NCI-H526 treated with DMSO at 0.1 percent for 48 hours (cell line): ENCODE measurements around the gene RNF175.

Experiments used
- DNase-seq: peaks from one replicate; lab custom pipeline; 2025; lab: John Stamatoyannopoulos, UW

The RNF175 gene

DNA sequence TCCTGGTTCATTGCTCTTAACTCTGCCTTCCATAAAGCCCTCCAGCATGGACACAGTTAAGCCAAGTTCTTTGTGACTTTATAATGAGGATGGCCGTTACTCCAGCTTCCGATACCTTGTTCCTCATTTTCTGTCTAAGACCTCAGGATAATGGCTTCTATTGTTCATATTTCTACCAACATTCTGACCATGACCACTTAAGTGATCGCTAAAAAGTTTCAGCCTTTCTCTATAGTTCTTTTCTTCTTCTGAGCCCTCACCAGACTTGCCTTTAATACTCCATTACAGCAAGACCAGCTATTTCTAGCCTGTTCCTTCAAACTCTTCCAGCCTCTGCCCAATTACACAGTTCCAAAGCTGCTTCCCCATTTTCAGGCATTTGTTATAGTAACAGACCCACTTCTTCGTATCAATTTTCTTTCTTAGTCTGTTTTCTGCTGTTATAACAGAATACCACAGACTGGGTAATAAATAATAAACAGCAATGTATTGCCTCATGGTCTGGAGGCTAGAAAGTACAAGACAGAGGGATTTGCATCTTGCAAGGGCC lies 12.3 kb downstream of the RNF175 start:
- DNase-seq, result no peak

DNA sequence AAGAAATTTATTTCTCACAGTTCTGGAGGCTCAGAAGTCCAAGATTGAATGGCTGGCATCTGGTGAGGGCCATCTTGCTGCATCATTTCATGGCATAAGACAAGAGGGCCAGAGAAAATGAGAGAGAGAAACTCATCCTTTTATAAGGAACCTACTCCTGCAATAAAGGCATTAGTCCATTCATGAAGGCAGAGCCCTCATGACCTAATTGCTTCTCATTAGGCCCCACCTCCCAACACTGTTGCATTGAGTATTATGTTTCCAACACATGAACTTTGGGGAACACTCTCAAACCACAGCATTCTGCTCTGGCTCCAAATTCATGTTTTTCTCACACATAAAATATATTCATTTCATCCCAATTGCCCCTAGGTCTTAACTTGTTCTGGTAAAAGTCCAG lies 14.2 kb downstream of the RNF175 start:
- no peak for DNase-seq

DNA sequence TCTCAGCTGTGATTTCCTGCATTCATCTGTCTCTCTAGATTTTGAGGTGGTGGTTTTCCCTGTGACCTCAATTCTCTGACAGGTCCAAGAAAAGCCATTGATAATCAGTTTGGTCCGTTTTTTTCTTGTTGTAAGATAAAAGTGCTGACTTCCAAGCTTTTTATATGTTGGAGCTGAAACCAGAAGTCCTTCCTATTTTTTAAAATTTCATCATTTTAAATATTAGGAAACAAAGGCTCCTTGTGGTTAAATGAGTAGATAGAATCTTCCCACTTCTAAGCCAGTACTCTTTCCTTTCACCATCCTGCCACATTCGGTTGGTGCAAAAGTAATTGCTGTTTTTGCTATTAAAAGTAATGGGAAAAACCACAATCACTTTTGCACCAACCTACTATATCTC lies 18.3 kb downstream of the RNF175 start:
- no peak for DNase-seq

DNA sequence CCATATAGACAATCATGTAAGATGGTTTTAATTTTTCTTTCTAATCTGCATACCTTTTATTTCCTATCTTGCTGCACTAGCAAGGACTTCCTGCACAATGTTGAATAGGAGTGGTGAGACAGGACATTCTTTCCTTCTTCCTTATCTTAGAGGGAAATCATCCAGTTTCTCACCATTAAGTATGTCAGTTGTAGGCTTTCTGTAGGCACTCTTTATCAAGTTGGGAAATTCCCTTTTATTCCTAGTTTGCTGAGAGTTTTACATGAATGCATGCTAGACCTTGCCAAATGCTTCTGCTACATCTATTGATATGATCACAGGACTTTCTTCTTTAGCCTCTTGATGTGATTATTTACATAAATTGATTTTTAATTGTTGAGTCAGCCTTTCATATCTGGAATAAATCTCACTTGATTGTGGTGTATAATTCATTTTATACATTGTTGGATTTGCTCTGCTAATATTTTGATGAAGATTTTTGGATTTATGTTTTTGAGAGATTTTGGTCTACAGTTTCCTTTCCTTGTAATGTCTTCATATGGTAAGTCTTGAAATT lies 23.8 kb downstream of the RNF175 start:
- no peak for DNase-seq

DNA sequence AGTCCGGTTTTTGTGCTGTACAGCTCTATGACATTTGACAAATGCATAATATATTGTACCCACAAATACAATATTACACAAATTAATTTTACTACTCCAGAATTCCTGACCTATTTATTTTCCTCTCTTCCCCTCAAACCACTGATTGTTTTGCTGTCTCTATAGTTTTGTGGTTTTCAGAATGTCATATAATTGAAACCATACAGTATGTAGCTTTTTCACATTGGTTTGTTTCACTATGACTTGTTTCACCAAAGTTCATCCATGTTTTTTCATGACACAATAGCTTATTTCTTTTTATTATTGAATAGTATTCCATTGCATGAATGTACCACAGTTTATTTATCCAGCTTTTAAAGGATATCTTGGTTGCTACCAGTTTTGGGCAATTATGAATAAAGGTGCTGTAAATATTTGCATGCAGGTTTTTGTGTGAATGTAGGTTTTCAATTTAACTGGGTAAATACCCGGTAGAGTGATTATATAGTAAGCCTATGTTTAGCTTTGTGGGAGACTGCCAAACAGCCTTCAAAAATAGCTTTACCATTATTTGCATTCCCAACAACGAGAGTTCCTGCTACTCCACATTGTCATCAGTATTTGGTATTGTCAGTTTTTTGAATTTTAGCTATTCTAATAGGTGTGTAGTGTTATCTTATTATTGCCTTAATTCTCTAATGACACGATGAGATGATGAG lies 25.9 kb downstream of the RNF175 start:
- DNase-seq, result peak; percentile 64

DNA sequence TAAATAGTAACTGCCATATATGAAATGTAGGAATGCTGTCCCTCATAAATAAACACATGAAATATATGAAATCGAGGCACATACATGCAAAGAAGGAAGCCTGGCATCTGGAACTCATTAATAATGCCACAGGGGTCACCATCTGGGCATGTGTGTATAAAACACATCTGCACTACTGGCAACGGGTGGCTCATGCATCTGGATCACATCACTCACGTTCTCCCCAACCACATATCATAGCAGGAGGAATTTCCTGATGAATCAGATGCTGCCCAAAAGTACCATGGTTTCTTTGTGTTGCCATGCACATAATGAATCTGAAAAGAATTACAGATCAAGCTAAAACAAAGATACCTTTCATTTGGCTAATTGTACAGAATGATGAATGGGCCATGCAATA lies 28.6 kb downstream of the RNF175 start:
- DNase-seq, result no peak

DNA sequence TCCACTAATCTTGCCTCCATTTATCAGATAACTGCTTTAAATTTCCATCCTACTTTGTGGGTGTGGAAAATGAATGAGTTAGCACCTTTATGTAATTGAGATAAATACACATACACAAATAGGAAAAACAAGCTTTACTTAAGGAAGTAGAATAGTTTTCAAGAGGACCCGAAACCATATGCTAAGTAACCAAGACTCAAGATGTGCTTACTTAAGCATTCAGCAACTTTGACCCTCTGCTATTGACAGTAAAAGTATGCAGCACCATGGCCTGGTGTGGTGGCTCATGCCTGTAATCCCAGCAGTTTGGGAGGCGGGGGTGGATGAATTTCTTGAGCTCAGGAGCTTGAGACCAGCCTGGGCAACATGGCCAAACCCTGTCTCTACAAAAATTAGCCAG lies 29.9 kb downstream of the RNF175 start:
- no peak for DNase-seq

DNA sequence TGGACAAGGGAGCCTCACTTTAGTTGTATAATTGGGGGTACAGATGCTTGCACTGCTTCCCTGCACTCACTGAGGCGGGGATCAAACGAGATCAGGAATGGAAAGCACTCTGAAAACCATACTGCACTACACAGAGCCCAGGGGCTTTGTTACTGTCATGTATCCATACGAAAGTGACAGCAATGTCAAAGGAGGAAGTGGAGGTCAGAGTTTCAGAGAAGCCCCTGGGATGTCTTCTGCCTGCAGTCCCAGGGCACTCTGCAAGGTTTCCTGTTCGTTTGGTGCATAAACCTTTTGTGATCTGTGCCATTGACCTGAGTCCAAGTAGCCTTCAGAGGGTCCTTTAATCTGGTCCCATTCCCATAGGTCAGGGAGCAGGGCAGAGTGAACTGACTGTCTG lies 31.2 kb downstream of the RNF175 start:
- DNase-seq, result no peak

DNA sequence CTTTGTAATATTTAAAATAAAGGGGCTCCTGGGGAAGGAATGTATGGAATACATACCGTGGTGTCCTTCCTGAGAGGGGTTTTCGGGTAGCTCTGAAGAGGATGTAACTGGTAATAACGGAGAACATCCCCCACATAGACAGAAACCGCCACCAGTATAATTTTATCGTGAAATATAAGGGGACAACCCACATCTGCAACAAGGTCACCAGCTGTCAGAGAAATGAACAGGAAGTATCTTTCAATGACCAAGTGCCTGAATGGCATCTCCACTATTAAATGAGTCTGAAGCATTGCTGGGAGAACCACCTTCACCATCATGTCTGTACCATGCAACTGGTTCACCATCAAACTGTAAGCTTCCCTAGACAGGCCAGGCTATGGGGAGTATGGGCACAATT lies 31.7 kb downstream of the RNF175 start:
- DNase-seq, result no peak

DNA sequence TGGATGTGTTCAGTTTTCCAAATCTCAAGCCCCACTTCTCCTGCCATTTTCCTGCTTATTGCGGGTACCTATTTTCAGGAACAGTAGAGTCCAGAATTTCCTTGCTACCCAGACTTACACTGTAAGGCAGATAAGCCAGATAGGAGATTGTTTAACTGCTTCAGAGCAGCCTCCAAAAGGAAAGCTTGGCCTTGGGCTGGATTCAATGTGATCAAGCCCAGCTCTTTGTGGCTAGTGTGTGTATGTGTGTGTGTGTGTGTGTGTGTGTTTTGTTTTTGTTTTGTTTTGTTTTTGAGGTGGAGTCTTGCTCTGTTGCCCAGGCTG lies 34.0 kb downstream of the RNF175 start:
- DNase-seq, result no peak

DNA sequence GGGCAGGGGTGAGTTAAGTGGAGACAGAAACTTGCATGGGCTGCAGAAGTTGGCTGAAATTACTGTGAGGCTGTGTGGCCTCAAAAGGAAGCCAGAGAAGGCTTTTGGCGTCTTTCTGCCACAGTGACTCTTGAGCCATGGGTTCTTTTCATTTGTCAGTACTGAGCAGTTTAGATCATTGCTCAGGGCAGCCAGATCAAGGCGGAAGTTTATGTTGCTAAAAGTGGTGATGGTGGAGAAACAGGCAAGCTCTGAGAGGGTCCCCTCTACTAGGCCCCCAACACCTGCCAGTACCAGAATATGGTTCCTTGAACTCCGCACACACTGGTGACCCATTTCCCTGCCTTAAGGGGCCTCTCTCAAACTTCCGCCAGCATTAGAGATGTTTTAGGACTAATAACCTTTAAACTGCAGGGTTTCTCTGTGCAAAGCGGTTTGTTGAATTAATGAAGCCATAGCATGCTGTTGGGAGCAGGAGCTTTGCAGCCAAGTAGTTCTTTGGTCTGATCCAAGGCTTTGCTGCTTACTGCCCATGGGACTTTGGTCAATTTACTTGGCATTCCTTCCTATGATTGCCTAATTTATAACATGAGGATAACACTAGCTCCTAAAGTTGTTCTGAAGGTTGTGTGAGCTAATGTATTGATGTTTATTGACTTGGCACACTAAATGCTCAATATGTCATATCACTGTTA lies 34.5 kb downstream of the RNF175 start:
- DNase-seq, result no peak

DNA sequence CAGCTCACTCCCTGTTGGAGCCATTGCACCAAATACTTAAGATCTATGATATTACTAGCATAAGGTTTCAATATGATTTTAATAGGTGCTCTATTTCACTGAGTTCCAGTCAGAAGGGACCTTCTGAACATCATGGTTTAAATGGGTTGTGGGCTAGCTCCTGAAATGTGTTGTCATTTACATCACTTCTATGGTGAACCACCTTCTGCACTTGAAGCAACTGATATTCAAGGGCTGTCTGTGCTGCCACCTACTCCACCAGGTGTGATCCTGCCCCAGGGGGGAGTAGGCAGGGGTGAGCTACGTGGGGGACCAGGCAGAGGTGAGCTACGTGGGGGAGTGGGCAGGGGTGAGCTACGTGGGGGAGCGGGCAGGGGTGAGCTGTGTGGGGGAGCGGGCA lies 35.2 kb downstream of the RNF175 start:
- no peak for DNase-seq

DNA sequence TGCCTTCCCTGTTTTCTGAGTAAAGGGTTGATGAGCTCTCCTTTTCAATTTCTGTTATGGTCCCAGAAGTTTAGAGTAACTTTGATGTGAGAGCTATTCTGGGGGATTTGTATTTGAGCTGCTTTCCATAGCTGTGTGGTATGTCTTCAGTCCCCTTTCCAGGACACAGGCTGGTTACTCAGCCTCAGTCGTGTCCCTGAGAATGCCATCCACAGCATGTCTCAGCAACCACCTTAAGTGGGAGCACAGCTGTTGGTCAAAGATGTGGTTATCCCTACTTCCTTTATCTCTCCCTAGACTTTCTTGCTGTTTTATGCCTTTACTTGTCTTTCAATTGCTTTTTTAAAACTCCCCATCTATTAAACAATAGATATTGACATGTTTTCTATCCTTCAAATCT lies 37.8 kb downstream of the RNF175 start:
- no peak for DNase-seq

DNA sequence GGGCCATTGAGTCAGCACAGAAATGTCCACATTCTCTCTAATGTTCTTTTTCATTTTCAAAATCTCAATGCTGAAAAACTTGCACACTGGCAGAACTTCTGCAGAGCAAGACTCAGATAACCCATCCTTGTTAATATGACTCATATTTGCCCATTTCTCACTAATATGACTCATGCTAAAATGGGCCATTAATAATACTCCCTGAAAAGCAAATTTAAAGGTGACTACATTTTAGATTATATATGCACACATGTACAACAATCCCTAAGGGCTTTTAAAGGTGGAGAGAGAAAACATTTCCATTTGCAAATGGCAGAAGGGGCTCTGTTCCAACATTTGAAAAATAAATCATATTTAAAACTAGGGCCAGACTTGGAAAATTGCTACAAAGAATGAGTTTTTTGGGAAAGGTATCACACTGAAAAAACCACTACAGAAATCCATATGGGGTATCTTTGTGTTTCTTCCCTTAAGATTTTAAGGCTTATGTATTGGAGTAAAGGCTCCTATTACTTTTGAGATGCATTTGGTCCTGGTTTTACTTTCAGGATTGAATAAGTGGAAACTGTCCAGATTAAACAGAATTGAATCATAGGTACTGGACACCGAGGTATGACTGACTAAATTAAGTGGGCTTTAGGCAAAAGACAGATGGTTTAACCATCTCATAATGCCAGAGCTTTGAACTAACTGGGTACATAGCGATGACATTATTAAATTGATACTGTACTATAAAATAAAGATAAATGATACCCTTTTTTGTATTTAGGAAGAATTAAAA lies 45.8 kb downstream of the RNF175 start:
- DNase-seq, result no peak

DNA sequence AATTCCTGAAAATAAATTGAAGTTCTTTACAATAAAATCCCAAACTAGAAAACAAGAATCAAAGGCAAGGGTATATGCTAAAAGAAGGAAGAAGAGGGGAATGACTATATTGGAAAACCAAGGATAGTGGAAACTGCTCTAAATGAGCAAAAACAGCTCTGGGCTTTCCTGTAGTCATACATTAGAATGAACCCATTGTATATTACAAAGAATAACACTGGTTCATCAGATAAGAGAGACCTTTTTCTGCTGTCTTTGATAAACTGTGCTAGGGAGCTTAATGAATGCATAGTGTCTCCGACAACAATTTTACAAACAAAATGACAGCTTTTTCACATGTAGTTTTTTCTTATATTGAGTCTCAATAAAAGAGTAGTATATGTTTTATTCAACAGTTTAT lies 49.1 kb downstream of the RNF175 start:
- no peak for DNase-seq

DNA sequence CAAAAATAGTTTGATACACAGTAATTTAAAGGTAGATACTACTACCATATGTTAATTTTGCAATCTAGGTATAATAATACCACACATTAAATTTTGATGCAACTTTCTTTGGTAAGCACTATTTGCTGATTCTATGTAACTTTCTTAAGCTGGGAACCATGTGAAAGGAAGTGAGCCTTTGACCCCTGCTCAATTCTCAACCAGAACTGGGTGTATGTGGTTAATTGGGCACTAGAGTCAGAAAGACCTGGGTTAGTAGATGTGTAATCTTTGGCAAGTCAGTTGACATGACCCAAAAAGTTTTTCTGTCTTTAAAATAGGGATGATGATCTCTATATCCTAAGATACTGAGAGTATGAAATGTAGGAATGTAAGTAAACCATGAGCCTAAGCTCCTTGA lies 53.3 kb downstream of the RNF175 start:
- no peak for DNase-seq

DNA sequence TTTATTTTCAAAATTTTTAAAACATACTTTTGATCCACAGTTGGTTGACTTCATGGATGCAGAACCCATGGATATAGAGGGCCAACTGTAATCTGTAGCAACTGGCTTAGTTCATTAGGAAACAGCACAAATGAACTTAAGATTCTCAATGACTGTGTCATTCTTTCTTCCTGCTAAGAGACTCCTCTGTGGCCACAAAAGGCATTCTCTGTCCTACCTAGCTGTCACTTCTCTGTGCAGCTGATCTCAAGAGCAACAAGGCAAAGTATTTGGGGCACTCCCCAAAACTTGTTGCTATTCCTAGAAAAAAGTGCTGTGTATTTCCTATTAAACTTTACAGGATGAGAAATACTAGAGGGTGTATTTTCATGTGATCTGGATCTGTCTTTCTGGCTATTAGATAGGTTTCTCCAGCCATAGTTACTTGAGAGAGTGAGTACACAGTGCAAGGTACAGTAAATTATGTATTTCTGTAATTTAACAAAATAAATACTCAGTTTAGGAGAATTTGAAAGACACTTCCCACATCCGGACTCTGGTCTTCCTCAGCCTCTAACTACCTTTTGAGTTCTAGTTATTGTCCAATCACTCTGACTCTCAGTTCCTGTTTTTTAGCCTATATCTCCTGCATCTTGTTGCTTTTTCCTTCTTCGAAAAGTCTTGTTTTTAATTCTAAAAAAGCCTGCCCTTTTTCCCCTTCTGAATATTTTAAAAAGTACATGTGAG lies 53.9 kb downstream of the RNF175 start:
- DNase-seq, result no peak

DNA sequence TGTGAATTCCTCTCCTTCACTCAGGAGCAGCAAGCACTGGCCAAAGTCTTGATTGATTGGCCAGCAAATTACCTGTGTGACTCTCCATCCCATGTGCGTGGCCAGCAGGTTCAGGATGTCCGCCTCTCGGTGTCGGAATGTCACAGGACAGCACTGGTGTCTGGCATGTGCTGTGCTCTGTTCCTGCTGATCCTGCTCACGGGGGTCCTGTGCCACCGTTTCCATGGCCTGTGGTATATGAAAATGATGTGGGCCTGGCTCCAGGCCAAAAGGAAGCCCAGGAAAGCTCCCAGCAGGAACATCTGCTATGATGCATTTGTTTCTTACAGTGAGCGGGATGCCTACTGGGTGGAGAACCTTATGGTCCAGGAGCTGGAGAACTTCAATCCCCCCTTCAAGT lies 55.3 kb downstream of the RNF175 start:
- peak; percentile 17 for DNase-seq

DNA sequence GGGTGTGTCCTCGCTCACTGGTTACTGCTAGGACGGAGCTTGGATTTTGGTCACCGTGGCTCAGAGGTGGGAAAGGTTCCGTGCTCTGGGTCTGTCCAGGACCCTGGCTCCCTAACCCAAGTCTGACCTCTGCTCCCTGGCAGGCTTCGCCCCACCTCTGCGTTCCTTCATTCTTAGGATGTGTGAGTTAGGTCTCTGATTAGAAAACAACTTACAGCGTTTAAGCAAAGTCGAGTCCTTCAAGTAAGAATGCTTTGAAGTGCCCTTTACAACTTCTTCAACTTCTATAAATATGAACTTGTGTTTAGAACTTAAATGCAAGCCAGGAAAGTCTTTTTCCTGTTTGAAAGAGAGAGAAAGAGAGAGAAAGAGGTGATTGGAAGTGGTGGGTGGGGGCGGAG lies 74.9 kb downstream of the RNF175 start:
- no peak for DNase-seq

DNA sequence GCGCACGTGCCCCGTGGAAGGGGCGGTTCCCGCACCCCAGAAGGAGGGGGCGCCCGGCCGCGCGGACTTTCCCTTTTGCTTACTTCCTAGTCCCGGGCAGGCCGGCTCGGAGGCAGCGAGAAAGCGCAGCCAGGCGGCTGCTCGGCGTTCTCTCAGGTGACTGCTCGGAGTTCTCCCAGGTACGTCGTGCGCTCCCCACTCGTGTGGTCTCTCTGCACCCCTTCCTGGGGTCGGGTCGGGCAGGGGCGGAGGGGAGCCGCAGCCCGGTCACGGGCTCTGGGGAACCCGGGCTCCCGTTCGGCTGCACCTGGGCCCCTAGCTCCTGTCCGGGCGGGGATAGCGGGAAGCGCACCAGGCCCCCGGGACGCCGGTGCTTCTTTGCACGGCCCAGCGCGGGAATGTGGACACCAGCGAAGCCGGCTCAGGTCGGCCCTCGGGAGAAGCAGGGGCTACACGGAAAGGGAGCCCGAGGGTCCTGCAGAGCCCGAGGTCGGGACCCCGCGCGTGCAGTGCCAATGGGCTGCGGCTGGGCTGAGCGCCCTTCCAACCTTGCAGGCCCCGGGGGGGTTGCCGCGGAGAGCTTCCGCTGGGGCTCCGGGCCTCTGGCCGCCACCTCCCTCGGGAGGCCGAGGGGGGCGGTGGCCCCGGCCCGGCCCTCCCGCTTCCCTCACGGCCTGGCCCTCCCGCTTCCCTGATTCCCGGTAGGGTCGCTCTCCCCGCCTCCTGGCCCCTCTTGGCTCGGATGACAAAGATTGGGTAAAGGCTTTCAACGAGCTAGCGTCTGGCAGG lies 75.4 kb downstream of the RNF175 start, which contains the start of gene TLR2:
TLR2 (plus strand) TSS at position 99 of the 789 bp plus-strand sequence. CDS start 18,628 bp downstream, outside the sequence.
- peak; percentile 9 for DNase-seq

DNA sequence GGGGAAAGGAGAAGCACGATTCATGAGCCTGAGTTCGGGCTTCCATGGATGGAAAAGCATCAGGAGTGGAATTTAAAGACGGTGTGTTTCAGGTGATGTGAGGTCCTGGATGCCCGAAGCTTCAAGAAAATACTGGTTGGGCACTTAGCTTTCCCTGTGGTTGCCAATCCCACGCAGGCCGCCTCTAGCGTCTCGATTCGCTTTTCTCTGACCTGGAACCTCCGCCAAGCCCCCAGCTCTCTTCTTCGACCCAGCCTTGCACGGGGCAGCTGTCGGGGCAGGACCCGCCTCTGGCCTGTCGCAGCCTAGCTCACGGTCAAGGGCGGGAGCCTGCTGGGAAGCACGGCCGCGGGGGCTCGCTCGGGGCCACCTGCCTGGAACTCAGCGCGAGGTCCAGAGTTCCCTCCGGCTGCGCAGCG lies 76.1 kb downstream of the RNF175 start:
- no peak for DNase-seq
